HG02938 (cell line): ENCODE measurements around the gene LYSMD4.

Experiments
- ATAC-seq: cut with Tn5 transposase; IDR thresholded peaks from one replicate; pipeline ENCODE4 v1.9.1; 2021; ENCODE audit warnings: mild to moderate bottlenecking, moderate library complexity; ENCODE audit not compliant: unreplicated experiment

LYSMD4 gene

DNA sequence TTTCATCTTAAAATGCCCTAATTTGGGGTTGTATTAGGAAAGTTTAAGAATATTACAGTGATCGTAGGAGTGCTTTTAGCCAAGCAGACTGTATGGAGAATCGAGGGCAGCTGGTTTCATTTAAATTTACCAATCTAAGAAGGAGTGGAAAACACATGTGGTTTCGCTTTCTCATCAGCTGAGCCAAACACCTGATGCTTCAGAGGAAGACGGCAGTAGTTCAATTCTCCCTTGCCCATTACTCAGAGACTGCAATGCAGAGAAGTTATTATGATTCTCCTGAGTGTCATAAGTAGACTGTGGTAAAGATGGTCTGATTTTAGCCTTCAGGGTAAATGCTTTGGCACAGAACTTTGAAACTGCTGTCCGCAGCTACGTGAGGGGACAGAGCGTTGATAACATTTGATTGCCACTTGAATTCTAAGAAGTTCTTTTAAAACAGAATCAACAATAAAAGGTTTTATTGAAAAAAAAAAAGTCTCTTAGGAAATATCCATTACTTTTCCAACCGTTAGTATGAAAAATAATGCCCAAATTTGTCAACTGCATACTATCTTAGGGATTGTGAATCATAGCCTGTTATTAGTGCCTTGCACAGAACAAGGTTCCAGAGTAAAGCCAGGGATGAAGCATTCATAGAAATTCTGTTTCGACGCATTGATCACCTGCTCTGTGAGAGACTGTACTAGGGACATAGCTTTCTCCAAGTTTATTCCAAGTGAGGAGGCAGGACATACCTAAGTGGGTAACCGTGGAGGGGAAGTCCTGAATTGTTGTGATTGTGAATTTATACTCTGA is 25.6 kb downstream of the LYSMD4 start:
- no peak for ATAC-seq

DNA sequence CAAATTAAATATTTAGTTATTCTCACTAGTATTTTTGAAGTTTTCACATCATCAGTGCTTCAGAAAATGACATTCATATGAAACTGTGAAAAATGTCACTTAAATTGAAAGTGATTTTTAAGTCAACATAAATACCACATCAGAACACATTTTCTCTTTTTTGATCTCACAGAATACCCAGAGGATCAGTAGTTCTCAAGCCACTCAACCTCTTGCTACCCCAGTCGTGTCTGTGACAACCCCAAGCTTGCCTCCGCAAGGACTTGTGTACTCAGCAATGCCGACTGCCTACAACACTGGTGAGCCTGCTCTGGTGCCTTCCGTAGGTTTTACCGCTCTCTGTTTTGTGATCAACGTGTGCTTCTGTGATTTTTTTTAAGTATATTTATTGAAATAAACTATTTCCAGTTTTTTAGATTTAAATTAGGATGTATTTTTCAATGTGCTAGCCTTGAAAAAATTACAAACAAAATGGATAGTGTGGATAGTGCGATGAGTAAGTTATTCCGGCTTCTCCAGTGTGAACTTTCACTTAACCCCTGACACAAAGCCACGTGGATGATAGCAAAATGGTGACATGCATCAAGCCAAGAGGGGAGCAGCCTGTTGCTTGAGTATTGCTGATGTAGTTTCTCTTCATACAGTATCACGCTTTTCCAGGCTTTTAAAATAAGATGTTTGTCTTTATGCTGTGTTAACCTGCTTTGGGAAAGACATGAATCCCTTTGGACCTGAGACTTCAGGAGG is 26.5 kb downstream of the LYSMD4 start:
- no peak for ATAC-seq

DNA sequence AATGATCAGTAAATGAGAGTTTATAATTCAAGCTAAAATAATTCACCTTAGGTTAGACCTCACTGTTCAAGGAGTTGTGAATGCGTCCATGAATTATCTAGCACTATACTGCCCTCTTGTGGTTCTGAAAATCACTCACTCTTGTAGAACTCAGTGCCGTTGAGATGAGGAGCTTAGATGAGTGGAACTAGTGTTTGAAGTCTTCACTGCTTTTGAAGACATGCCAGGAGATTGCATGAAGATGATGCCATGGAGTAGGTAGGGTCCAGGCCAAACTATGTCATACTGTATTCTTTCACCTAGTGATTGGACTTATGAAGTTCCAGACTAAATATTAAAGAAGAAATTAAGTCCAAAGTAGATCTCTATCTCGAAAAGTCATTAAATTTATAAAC is 28.8 kb downstream of the LYSMD4 start:
- peak; percentile 69 for ATAC-seq

DNA sequence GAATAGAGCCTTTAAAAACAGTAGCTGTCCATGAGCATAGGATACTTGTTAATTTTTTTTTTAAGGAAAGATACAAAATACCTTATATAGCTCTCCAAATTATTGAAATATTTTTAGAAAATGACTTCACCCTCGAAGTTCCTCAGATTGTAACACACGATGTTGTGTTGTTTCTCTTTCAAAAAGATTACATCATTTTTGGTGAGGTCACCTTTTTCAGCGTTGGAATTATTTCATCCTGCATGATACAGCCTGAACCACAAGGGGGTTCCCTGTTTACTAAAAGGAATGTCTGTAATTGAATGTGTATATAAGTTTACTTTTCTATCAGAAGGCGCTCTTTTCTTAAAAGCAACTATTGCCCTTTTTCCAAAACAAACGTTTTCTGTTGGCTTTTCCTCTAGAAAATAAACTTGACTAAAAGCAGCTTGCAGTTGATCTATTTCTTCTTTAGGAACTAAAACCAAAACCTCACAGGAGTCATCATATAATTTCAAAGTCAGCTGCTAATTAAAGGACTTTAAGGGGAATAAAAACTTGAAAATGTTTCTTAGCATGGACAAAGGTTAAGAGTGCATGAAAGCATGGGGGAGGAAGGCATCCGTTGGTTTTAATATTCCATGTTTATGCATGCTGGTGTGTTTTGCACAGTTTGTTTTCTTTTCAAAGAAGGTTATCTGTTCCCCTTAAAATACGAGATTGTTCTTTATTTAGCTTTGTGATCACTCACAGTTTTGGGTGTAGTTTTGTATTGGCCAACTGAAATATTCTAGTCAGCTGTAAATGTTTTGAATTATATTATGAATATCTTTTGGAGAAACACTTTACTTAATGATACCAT is 29.4 kb downstream of the LYSMD4 start:
- ATAC-seq, result peak; percentile 62

DNA sequence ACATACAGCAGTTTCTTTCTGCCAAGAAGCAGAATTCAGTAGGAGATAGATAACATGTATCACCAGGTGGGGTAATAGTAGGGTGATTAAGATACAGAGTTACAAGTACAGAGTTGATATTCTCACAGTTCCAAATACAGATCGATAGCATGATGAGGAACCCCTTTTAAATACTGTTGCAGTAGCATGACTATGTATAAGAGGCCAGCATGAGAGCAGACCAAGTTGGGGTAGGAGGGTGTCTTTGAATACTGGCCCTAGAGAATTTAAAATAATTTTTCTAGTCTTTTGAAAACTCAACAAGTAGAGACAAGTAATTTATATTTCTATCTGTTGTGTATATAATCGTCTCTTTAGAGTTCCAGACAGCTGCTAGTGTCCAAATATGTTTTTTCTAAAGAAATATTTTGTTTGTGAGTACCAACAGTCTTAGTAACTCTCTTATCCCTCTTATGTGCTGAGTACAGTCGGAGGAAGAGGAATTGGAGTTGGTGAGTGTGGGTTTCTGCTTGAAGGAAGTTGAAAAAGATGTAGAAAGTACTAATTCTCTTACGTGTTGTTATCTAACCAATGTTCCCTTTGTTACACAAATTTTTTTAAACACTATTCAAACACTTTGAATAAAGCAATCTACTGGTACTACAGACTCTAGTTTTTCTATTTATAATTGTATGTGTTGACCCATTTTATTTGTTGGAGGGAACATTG is 30.2 kb downstream of the LYSMD4 start:
- ATAC-seq, result peak; percentile 5

DNA sequence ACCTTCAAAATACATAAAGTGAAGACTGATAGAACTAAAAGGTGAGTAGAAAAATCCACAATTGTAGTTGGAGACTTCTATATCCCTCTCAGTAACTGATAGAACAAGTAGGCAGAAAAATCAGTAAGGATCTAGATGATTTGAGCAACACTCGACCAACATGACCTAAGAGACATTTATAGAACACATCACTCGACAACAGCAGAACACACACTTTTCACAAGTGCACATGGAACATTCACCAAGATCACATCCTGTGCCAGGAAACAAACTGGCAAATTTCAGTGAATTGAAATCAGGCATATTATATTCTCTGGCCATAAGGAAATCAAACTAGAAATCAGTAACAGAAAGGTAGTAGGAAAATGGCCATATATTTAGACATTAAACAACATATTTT is 37.1 kb downstream of the LYSMD4 start:
- ATAC-seq, result no peak

DNA sequence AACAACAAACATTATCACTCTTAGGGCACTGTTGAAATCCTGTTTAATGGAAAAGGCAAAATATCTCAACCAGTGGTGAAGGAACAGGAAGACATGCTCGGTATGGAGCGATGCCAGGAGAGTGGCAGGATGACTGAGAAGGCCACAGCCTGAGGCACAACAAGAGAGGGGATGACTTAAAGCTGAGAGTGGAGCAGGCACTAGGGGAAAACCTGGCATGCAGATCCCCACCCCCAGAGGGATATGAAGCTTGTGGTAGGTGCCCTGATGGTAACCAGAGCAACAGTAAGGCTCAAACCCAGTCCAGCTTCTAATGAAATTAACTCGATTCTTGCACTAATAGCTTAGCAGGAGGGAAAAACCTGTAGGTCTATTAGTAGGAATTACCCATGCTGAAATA is 40.4 kb downstream of the LYSMD4 start:
- no peak for ATAC-seq

DNA sequence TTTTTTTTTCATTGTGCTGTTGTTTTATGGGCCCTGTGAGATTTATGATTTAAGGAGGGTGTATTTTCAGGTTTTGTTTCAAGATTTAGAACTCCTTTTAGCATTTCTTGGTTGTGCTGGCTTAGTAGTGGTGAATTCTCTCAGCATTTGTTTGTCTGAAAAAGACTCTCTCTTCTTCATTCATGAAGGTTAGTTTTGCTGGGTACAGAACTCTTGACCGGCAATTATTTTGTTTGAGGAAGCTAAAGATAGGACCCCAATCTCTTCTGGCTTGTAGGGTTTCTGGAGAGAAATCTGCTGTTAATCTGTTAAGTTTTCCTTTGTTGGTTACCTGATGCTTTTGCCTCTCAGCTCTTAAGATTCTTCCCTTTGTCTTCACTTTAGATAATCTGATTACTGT is 46.9 kb downstream of the LYSMD4 start:
- no peak for ATAC-seq

GRCh38 chr15:99683000-99683670 is 50.1 kb downstream of the LYSMD4 start:
- ATAC-seq, result no peak

DNA sequence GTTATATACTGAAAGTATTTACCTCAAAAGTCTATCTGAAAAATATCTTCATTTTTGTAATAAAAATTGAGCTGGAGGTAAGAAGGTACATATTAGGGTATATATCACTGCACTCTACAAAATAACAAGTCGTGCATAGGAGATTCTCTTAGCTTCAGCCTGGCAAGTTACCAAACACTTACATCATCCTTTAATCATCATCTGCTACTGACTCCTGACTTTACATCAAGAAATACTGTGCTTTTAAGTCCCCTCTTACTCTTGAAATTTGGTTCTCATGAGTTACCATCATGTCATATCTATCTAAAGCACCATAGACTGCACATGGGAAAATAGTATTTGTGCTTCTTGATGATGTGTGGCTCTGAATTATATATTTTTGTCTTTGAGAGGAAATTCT is 50.8 kb downstream of the LYSMD4 start:
- ATAC-seq, result no peak

DNA sequence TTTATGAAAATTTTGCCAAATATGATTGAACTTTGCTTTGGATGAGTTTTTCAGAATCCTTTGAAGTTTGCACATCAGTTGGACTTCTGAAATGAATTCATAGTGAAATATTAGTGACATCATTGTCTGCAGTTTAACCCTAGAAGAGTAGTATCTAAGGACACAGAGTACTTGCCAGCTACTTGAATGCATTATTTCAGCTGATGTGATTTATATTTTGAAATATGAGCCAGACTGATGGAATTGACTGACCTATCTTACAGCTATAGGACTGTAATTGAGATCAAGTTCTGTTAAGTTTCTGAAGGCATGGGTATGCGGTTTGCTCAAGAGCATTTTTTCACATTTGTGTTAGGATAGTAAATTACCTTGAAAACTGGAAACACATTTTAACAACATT is 51.2 kb downstream of the LYSMD4 start:
- no peak for ATAC-seq

DNA sequence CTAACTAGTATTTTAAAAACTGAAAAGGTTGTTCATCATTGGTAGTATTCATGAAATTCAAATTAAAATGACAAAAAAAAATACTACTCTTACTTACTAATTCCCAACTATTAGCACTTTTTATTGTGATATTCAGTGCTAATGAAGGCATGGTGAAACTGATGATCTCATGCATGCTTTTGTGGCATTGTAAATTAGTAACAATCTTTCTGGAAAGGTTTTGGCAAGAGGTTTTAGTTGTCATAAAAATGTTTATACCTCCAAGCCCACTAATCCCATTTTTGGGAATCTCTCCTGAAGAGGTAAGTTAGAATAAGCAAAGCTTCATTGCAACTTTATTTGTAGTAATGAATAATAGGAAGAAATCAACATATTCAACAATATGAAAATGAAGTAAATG is 53.0 kb downstream of the LYSMD4 start:
- ATAC-seq, result no peak

DNA sequence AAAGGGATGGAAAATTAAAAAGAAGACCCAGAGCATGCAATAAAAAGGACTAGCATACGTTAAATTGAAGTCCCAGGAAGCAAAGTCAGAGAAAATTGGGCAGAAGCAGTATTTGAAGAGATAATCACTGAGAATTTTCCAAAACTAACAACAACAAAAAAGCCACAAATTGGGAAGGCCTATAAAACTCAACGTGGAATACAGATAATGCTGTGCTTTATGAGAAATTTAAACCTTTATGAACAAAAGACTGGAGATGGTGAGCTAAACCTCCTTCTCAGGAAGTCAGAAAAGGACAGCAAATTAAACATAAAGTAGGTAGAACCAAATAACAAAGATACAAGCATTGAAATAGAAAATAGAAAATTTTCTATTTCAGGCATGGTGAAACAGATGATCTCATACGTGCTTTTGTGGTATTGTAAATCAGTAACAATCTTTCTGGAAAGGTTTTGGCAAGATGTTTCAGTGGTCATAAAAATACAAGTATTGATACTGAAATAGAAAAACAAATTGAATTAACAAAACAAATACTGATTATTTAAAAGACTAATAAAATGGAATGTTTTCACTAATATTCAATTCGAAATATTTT is 55.6 kb downstream of the LYSMD4 start:
- no peak for ATAC-seq
